NT2/D1 (cell line): ENCODE data around the gene PDZRN3.

Source experiments
- SUZ12 ChIP-seq: IDR thresholded peaks from 2 replicates; pipeline ENCODE4 v1.6.1; 2011; ENCODE audit not compliant: insufficient read length, insufficient read depth; ENCODE audit errors: extremely low read depth
- YY1 ChIP-seq: IDR thresholded peaks from 2 replicates; pipeline ENCODE4 v1.6.1; 2011; ENCODE audit not compliant: insufficient read length, insufficient read depth
- ZNF274 ChIP-seq: IDR thresholded peaks from 2 replicates; pipeline ENCODE4 v1.6.1; 2011; ENCODE audit warnings: mild to moderate bottlenecking, low read depth, low read length

DNA sequence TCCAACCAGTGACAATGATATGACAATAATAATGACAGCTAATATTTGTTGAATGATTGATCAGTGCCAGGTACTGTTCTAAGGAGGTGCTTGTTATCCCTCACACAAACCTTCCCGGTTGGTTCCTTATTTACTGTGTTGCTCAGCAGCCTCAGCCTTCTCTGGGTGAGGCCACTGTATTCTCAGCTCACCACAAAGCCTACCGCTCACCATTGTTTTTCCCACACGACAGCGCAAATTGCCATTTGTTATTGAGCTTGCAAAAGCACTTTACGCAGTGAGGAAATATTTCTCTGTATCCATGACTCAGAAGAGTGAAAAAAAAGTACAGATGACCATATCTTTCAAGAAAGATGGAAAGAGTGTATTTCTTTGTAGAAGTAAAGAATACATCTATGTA lies 49.5 kb upstream of the PDZRN3 start:
- TF ChIP-seq ZNF274, result no peak
- TF ChIP-seq SUZ12, result no peak
- no peak for TF ChIP-seq YY1
